Kidney tubule cell (primary cell): Measurements from ENCODE around the gene NUP50.

Experiments used
- DNase-seq: peaks from one replicate; pipeline ENCODE4 v3.0.0-alpha.2; 2018; ENCODE audit warnings: low spot score

Gene NUP50

GRCh38 chr22:45196308-45196707 is 32.6 kb downstream of the NUP50 start:
- DNase-seq, result no peak

- no peak for DNase-seq
Measured at GRCh38 chr22:45196926-45197605, 33.3 kb downstream of the NUP50 start.

GRCh38 chr22:45197606-45198462 is 34.1 kb downstream of the NUP50 start:
- no peak for DNase-seq

GRCh38 chr22:45198463-45198795 is 34.7 kb downstream of the NUP50 start:
- no peak for DNase-seq

- no peak for DNase-seq
Measured at GRCh38 chr22:45199723-45200122, 36.0 kb downstream of the NUP50 start.

GRCh38 chr22:45200230-45200629 is 36.5 kb downstream of the NUP50 start:
- no peak for DNase-seq

- DNase-seq, result no peak
Measured at GRCh38 chr22:45200860-45201511, 37.3 kb downstream of the NUP50 start.

GRCh38 chr22:45201678-45202332 is 38.1 kb downstream of the NUP50 start:
- DNase-seq, result no peak

- no peak for DNase-seq
Measured at GRCh38 chr22:45202333-45203149, 38.8 kb downstream of the NUP50 start.

- DNase-seq, result no peak
Measured at GRCh38 chr22:45203150-45203951, 39.6 kb downstream of the NUP50 start.

- DNase-seq, result no peak
Measured at GRCh38 chr22:45204241-45204640, 40.5 kb downstream of the NUP50 start.

- no peak for DNase-seq
Measured at GRCh38 chr22:45204819-45205218, 41.1 kb downstream of the NUP50 start.

GRCh38 chr22:45205276-45205925 is 41.7 kb downstream of the NUP50 start:
- DNase-seq, result no peak

GRCh38 chr22:45206233-45206632 is 42.5 kb downstream of the NUP50 start:
- DNase-seq, result no peak

GRCh38 chr22:45207533-45207932 is 43.8 kb downstream of the NUP50 start:
- DNase-seq, result no peak

GRCh38 chr22:45207981-45208664 is 44.4 kb downstream of the NUP50 start:
- DNase-seq, result no peak

GRCh38 chr22:45208696-45208992 is 44.9 kb downstream of the NUP50 start:
- no peak for DNase-seq

GRCh38 chr22:45208993-45209838 is 45.5 kb downstream of the NUP50 start:
- DNase-seq, result peak; percentile 42

GRCh38 chr22:45210174-45210573 is 46.4 kb downstream of the NUP50 start:
- DNase-seq, result no peak
